Measurements from ENCODE around the gene ITCH.
A peak's percentile ranks its signal among the peaks of the same experiment; 100 is the strongest.
"Not testable (repeated sequence)": the region's sequence is repeated elsewhere in the genome, so short reads cannot be mapped to it uniquely, and the experiment has no call there.

ITCH gene

DNA sequence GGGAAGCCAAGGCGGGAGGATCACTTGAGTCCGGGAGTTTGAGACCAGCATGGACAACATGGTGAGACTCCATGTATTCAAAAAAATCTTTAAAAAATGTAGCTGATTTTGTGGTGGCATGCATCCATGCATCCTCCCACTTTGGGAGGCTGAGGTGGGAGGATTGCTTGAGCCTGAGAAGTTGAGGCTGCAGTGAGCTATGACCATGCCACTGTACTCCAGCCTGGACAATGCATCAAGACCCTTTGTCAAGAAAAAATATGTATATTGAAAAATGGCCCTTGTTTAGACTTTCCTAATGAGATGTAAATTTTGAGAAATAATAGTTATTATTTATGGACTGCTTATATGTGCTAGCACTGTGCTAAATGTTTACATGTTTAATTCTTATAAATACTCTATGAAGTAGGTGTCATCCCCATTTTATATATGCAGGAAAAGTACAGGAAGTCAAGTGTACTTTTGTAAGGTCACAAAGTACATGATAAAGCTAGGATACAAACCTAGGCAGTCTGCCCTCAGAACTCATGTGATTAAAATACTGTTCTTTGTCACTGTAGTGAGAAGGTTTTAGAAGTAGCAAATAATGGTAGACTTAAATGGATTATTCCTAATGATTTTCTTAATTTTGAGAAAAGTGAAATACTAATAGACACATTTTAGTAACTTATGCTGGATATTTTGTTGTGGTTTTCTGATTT lies 58.8 kb downstream of the ITCH start:
- DNase-seq, result no peak

DNA sequence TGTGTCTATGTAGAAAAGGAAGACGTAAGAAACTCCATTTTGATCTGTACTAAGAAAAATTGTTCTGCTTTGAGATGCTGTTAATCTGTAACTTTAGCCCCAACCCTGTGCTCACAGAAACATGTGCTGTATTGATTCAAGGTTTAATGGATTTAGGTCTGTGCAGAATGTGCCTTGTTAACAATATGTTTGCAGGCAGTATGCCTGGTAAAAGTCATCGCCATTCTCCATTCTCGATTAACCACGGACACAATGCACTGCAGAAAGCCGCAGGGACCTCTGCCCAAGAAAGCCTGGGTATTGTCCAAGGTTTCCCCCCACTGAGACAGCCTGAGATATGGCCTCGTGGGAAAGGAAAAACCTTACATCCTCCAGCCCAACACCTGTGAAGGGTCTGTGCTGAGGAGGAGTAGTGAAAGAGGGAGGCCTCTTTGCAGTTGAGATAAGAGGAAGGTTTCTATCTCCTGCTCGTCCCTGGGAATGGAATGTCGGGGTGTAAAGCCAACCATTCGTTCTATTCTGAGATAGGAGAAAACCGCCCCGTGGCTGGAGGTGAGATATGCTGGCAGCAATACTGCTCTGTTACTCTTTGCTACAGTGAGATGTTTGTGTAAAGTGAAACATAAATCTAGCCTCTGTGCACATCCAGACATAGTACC lies 62.1 kb downstream of the ITCH start:
- DNase-seq, result not testable (repeated sequence)

DNA sequence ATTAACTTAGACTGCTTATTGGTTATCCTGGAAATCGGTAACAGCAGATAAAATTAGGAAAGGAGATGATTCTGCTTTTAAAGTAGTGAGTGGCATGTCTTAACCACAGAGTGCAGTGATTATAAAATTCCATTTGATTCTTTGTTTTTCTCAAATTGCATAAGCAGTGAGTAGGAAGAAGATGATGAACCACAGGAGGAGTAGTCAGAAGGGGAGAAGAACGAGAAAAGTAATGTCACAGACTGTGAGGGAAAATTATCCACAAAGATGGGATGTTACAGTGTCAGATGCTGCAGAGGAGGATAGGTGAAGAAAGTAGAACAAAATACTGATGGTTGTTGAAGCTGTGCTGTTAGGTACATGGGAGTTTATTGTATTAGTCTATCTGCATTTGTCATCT lies 63.0 kb downstream of the ITCH start:
- no peak for DNase-seq

DNA sequence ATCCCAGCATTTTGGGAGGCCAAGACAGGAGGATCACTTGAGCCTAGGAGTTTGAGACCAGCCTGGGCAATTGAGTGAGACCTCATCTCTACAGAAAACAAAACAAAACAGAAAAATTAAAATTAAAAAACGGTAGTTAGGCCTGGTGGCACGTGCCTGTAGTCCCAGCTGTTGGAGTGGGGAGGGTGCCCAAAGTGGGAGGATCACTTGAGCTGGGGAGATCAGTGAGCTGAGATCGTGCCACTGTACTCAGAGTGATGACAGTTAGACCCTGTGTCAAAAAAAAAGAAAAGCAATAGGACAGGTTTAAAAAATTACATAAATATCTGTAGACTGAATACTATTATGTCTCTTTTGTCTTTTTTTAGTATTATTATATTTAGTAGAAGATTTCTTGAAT lies 64.3 kb downstream of the ITCH start:
- no peak for DNase-seq

DNA sequence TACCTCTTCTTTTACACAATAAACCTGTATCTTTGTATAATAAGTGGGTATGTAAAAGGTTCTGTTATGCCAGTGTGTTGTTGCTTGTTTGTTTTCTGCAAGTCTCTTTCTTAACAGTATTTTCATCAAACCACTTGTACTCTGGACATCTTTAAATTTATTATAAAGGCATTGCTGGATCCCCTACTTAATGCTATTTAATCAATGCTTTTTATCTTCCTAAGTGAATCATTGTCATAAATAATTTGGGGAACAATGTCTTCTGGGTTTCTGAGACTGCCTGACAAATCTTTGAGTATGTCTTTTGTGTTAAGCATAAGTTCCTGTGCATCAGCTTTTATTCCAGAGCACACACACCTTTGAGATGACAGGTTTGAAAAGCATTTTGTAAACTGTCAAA lies 64.7 kb downstream of the ITCH start:
- peak in 1 of 3 experiments; percentile 22 for DNase-seq

DNA sequence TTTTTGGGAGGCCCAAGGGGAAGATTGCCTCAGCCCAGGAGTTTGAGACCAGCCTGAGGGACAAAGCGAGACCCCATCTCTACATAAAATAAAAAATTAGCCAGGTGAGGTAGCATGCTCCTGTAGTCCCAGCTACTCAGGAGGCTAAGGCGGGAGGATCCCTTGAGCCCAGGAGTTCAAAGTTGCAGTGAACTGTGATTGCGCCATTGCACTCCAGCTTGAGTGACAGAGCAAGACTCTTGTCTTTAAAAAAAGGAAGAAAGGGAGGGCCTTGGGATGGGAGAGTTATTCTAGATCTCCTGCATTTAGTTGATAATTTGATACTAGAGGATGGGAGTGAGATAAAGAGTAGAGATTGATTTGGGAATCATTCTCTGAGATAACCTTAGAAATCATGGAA lies 68.1 kb downstream of the ITCH start:
- no peak for DNase-seq

DNA sequence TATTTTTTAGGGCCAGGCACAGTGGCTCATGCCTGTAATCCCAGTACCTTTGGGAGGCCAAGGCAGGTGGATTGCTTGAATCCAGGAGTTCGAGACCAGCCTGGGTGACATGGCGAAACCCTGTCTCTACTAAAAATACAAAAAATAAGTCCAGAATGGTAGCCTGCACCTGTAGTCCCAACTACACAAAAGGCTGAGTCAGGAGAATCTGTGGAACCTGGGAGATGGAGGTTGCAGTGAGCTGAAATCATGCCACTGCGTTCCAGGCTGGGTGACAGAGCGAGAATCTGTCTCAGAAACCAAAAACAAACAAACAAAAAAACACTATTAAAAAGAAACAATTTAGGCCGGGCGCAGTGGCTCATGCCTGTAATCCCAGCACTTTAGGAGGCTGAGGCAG lies 69.6 kb downstream of the ITCH start:
- DNase-seq, result not testable (repeated sequence)

DNA sequence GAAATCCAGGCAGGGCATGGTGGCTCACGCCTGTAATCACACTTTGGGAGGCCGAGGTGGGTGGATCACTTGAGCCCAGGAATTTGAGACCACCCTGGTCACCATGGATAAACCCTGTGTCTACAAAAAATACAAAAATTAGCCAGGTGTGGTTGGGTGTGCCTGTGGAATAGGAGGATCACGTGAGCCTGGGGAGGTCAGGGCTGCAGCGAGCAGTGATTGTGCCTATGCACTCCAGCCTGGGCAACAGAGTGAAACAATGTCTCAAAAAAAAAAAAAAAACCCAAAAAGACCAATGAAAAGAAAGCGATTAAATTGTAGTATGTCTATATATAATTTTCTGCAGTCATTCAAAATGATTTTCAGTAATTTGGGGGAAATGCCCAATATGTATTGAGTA lies 70.3 kb downstream of the ITCH start:
- DNase-seq, result no peak

DNA sequence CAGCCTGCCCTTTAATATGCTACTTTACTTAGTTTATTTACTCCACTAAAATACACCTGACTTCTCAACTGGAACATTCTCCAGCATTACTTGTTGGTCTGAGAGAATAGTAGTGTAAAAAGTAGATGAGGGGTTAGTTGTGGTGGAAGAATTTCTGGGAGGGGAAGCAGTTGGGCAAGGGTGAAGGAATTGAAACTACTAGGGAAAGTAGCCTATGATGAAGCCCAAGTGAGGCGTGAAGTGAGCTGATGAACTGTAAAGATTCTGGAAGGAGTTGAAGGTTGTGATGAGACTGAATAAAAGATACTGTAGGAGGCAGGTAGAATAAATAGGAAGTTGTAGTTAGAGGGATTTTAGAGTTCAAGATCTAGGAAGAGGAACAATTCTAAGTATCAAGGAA lies 72.5 kb downstream of the ITCH start:
- no peak for DNase-seq

DNA sequence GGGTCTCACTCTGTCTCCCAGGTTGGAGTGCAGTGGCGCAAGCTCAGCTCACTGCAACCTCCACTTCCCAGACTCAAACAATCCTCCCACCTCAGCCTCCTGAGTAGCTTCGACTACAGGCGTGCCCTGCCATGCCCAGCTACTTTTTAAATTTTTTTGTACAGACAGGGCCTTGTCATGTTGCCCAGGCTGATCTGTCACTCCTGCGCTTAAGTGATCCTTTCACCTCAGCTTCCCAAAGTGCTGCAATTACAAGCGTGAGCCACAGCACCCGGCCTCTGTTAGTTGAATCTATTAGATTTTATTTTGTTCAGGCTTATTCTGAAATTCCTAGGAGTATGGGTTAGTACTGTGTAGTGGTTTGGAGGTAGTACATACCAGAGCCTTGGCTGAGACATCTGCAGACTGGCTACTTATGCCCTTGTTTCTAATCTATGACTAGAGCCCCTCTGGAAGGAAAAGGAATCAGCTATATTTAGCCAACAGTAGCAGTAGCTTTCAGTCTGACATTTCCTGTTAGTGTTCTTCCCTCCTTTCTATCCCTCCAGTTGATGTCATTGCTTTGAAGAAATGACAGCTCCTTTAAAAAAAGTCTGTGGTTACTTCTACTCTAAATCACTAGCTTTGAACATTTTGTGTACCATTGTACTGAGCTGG lies 74.4 kb downstream of the ITCH start:
- no peak for DNase-seq

DNA sequence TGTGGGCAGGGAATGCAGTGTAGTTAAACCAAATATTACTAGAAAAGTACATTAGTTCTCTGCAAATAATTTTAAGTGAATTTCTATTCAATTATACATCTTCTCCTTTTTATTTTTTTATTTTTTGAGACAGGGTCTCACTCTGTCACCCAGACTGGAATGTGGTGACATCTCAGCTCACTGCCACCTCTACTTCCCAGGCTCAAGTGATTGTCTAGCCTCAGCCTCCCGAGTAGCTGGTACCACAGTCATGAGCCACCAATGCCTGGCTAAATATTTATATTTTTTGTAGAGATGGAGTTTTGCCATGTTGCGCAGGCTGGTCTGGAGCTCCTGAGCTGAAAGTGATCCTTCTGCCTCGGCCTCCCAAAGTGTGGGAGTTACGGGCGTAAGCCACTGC lies 76.1 kb downstream of the ITCH start:
- DNase-seq, result no peak

DNA sequence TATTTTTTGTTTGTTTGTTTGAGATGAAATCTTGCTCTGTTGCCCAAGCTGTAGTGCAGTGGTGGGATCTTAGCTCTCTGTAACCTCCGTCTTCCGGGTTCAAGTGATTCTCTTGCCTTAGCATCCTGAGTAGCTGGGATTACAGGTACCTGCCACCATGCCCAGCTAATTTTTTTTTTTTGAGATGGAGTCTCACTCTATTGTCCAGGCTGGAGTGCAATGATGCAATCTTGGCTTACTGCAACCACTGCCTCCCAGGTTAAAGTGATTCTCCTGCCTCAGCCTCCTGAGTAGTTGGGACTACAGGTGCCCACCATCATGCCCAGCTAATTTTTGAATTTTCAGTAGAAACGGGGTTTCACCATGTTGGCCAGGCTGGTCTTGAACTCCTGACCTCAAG lies 78.3 kb downstream of the ITCH start:
- not testable (repeated sequence) for DNase-seq

DNA sequence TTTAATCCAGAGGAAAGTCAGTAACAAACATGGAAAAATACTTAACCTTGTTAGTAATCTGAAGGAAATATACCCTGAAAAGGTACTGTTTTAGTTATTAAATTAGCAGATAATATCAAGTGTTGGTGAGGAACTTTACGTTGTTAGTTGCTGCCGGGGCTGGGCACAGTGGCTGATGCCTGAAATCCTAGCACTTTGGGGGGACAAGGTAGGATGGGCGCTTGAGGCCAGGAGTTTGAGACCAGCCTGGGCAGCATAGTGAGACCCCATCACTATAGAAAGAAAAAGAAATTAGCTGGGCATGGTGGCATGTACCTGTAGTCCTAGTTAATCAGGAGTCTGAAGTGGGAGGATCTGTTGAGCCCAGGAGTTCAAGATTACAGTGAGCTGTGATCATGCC lies 80.5 kb downstream of the ITCH start:
- no peak for DNase-seq

DNA sequence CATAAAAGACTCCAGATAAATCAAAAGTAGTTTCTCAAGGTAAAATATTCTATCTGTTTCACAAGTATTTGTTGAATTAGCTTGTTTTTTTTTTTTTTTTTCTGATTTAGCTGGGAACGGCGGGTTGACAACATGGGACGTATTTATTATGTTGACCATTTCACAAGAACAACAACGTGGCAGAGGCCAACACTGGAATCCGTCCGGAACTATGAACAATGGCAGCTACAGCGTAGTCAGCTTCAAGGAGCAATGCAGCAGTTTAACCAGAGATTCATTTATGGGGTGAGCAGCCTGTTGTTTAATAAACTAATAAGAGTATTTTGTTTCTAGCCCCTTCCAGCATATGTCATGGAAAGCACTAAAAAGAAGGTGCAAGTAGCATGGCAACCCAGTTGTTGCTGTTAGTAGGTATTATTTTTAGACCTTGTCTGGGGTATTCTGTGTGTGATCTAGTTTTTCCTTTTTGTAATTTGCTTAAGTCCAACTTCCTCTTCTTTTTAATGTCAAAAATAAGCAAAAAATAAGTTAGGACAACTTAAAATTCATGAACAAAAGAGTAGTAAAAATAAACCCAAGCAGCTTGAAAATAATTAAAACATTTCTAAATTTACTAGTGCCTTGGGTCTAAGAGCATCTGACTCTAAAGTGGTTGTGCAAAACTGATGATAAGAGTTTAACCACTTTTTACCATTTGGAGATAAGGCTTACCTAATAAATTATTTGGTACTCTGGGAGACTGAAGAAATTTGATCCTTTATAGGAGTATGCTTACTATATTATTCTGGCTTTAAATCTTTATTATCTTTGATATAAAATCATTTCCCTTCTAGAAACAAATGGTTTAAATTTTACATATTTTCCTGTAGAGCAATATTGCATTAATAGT lies 82.3 kb downstream of the ITCH start:
- no peak for DNase-seq

DNA sequence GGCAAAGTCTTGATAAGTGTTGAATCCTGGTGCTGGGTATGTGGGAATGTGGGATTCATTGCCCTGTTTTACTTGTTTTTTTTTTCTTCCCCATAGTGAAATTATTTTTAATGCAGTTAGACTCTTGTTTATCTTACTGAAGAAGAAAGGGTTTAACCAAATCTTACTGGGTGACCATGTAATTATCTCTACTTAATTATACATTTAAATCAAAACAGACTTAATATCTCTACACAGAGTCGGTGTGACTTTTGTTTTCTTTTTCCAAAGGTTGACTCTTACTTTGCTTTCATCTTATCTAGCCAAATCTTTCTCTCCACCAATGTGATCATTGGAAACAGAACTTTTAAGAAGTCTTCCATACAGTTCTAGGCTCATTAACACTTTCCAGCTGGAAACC lies 85.4 kb downstream of the ITCH start:
- no peak for DNase-seq

DNA sequence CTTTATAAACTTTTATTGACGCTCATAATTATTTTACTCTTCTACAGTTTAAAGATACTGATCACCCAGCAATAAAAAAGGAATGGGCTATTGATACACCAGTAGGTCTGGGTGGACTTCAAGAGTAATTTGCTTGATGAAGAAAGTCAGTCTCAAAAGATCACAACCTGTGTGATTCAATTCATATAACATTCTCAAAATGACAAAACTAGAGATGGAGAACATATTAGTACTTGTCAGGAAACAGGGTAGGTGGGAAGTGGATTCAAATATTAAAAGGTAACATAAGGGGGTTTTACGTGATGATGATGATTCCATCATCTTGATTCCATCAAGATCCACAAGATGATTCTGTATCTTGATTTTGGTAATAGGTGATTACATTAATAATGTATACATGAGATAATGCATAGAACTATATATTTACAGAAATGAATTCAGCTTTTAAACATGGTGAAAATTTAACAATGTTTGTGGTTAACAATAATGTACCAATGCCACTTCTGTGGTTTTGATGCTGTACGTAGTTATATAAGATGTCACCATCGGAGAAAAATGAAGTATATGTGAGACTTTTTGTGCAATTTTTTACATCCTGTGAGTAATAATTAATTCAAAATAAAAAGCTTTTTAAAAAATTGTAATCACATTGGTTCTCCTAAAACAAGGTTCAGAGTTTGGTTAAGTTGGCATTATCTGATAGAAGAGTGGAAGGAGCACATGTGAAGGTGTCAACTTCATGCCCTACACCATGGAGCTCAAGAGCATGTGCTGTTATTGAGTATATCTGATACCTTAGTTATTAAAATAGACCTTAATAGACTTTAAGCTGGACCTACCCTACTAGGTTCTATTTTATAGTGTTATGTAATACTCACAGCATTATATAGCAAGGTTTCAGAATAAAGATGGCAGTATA lies 86.9 kb downstream of the ITCH start:
- DNase-seq, result no peak

DNA sequence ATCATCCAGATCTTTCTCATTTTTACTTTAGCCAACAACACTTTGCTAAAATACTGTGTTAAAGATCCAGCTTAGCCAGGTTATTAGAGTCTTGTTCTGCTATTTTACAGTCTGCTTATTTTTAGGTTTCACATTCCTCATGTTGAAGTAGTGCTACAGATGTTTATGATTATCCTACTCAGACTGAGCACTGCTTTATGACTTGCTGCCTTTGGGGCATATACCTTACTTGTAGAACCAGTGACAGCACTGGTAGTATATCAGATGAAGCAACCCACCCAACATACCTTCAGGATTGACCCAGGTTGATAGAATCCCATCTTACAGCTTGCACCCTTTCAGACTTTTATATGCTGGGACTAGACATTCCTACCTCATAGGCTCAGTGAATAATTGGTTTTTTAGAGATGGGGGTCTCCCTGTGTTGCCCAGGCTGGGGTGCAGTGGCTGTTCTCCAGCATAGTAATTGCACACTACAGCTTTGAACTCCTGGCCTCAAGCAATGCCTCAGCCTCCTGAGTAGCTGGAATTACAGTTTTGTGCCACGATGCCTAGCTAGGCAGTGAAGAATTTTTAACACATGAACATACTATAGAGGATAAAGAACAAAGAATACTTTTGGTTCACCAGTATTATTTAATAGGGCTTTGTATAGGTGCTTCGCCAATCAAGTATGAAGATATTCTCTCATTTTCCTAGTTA lies 89.4 kb downstream of the ITCH start:
- DNase-seq, result no peak

DNA sequence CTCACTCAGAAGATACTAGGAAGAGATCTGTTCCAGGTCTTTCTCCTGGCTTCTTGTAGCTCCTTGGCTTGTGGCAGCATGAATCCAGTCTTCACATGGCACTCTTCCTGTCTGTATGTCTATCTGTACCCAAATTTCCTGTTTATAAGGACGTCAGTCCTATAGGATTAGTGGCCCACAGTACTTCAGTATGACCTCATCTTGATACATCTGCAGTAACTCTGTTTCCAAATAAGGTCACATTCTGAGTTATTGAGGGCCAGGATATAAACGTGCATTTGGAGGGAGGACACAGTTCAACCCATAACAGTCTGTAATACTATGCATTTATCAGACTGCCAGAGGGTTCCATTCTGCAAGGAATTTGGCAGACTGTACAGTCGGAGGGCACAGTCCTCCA lies 95.6 kb downstream of the ITCH start:
- no peak for DNase-seq

DNA sequence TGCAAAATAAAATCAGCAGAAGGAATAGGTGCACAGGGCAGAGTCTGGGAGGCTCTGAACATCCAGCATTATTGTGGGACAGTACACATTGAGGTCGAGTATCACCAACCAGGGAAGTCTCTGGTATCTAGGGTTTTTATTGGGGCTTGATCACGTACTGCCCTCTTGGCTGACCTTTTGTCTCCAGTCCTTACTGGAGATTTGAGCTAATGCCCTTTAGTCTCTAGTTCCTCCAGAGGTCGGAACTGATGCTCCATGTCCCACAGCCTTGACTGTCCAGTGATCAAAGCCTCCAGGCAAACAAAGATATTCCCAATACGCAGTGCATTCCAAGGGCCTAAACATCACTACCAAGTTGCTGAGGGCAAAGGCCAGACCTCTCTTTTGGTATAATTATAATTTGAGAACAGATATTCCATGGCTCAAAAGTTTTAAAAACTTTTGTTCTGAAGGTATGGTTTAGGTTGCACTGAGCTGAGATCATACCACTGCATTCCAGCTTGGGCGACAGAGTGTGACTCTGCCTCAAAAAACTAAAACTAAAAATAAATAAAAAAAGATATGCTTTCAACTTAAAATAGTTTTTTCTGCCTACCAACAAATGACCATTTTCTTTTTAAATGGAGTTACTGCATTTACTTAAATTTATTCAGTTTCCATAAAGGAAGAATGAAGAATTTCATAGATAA lies 96.3 kb downstream of the ITCH start:
- DNase-seq, result no peak

DNA sequence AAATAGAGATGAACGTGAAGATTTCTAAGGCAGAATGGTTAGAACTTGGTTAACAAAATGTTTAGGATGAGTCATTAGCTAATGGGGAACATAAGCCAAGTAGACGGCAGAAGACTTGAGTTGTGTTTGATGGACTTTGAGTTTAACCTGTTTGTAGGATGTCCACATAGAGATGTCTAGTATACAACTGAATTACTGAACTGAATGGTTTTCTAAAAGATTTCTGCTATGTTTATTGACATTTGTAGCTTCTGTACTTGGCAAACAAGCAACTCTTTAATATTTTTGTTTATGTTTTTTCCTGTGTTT lies 98.7 kb downstream of the ITCH start:
- no peak for DNase-seq

DNA sequence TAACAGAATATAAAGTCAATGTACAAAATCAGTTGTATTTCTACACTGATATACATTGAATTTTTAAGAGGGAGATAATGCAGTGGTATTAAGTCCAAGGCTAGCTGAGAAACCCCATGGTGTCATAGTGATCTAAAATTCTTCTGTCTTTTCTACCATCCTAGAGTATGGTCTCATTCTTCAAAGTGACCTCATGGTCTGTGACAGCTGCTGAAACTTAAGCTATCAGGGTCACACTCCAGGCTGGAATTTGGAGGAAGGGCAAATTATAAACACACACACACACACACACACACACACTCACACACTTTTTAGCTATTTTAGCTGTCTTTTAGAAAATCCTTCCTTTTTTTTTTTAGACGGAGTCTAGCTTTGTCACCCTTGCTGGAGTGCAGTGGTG lies 105.9 kb downstream of the ITCH start:
- no peak for DNase-seq

Data from NCI-H1417 (cell line).